ENCODE data around the gene MROH2B.
"Not testable (repeated sequence)": the region's sequence is repeated elsewhere in the genome, so short reads cannot be mapped to it uniquely, and the experiment has no call there.

The MROH2B gene

DNA sequence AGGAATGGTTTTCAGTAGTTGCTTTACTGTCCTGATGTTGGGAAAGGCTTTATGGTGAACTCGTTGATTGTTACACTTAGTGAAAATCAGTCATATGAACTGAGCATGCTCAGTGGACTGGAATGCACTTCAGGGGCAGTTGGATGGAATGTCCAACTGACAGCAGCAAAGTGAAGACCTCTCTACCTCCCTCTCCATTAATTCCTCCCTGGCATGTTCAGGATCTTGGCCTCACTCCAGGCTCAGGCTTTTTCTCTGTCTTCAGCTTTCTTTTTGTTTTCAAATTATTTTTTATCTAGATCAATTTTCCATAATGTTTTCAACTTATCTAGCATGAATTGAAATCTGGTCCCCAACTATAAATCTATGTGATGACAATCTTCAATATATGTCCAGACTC lies at the start of gene MROH2B:
TSS of gene MROH2B (minus strand) at position 101 of the 400 bp plus-strand sequence. CDS start 490 bp downstream, outside the sequence.
- no peak for DNase-seq

DNA sequence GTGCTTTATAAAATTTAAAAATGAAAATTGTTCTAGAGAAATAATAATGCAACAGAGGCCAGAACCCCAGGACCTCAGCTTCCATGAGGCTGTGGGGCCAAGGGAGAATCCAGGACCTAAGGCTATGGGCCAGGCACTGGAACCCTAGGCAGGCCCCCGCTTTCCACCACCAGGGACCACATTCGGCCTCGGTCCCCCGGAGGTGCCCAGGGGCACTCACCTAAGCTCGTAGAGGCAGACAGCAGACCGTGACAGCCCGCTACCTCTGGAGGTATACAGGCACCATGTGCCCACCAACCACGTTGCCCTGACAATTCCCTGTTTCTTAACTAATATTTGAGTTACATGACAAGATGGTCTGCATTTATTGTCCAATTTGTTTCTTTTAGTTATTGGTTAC lies 49.5 kb upstream of the MROH2B start:
- no peak for DNase-seq

DNA sequence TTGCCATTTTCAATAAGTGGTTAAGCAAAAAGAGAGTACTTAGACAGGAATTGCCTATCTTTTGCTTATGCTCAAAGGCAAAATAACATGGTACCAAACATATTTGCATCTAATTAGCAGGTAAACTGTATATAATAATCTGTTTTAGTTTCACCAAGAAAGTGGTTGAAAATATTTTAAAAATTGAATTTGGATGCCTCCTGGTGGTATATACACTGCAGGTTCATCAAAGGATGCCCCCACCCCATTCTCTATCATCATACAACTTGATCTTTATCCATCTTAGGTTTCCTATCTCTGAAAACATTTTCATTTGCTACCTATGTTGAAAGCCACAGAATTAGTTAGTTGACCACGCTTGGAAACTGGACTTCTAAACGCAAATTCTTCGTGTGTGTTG lies 47.0 kb upstream of the MROH2B start:
- no peak for DNase-seq

DNA sequence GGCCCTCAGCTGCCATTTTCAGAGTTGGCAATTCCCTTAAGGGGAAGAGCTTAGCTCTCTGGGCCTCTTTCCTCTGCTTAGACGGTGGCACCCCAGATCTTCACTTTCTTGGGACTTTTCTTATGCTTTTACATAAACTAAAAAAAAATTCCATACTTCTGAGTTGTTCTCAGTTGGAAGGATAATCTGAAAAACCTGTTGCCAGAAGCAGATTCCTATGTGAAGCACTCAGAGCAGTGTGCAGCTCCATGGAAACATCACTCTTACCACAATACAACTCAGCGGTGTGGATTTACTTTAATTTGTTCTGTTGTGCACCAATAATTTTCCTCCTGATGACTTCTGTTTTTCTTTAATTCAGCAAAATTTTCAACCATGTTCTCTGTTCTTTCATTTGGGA lies 44.1 kb upstream of the MROH2B start:
- DNase-seq, result no peak

DNA sequence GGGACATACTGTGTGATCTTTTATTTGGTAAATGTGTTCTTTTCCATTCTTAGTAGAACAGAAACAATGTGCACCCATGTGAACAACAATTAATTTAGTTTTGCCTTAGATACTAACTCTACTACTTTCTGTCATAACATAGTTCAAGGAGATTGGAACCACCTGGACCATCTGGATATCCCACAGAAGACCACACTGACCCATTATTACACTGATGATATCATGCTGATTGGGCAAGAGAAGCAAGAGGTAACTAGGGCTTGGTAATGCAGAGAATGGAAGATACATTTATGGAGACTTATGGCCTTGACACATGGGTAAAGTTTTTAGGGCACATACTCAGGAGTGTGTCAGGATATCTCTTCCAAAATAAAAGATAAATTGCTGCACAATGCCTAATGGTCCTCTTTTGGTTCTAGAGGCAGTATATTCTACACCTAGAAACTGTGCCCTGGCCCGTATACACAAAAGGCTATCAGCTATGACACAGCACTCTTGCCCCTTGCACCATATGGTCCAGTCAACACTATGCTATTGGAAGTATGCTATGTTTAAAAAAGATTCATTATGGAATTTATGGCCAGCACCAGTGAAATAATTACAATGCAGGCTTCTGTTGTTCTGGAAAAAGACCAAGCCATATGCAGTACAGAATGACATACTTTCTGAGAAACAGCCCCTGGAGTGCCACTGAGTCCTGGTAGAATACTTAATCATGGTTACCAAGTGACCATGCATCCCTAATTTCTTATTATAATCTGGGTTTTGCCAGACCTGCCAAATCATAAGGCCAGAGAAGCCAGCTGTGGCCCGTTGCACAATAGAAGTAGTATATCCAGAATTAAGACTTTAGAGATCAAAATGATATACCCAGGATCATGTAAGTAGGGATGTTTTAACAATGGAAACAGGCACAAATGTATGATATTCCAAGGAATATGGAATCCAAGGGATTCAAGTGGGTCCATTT lies 41.6 kb upstream of the MROH2B start:
- no peak for DNase-seq

DNA sequence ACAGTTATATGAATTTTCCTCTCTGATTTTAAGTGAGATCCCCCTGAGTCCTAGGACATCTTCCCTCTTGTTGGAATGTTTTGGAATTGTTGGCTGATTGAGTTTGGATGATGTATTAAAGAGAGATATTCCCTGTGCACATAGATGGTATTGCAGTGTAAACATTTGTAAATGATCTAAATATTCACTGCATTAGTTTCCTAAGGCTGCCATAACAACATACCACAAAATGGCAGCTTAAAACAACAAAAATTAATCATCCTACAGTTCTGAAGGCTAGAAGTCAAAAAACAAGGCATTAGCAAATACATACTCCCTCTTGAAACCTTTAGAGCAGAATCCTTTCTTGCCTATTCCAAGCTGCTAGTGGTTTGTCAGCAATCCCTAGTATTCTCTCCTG lies 38.0 kb upstream of the MROH2B start:
- DNase-seq, result no peak

DNA sequence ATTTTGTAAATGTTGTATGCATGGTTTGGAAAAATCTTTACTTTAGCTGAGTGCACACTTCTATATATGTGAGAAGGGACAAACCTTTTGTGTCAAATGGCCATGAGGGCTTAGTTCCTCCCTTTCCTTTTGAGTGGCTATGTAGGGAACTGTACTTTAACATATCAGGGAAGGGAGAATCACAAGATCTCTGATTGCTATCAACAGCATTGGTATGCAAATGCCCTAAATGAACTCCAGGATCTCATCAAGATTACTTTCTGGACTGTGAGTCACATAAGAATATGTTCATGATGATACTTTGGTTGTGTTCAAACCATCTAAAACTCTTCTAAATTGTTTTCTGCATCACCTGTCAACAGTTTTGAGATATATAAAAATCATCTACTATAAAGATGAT lies 31.2 kb upstream of the MROH2B start:
- DNase-seq, result no peak

DNA sequence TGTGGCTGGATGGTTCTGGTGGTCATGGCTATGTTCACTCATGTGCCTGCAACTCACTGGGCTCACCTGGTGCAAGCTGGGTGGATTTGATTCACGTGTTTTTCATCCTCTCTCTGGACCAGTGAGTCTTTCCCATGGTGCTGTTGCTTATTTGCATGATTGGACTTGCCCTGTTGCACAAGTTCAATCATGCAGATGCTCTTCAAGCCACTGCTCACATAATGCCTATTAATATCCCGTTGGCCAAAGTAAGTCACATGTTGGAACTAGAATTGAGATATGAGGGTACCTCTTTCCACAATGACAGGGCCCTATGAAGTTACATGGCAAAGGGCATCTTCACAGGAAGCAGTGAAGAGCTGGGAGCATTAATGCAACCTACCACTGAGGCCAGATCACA lies 26.5 kb upstream of the MROH2B start:
- no peak for DNase-seq

DNA sequence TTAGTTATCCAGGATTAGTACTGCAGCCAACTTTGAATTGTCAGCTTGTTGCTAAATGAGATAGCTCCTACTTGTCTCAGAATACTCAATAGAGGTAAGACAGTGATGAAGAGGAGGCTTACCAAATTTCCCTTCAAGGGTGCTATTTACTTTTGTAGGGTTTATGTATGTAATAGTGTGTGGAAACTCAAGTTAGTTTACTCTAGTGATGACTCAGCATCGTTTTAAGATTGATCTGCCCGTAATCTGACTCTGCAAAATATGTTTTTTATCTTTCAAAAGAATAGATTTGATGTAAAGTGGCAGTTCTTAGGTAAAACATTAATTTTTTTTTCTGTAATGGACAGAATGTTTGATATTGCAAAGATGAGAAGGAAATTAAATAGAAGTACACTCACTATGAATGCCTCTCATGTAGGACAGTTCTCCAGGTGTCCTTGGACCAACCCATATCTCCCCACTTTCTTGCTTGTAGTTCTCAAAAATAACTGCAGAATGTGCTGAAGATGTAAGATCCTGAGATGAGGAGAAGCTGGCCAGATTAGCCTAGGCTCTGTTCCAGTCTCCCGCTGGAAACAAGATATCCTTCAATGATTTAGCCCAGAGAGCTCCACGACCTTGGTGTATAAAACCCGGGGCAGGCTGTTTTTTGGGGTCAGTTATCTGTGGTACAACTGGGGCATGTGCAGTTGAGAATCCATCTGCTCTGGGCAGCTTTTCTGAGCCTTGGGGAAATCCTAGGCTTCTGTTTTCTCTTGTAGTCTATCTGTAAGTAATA lies 24.4 kb upstream of the MROH2B start:
- DNase-seq, result no peak

DNA sequence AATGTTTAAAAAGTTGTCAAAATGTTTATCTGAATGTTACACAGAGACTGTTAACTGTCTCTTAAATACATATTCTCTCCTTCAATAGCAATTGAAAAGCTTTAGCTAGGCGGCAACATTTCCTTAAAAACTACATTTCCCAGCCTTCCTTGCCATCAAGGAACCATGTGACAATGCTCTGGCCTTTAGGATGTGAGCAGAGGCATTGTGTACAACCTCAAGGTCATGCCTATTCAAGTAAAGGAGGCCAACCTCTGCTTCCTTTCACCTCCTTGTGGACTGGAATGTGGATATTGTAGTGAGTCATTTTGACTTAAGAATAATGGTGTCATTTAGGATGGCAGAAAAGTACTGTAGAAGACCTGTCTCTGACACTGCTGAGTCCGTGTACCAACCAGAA lies 23.7 kb upstream of the MROH2B start:
- DNase-seq, result no peak

DNA sequence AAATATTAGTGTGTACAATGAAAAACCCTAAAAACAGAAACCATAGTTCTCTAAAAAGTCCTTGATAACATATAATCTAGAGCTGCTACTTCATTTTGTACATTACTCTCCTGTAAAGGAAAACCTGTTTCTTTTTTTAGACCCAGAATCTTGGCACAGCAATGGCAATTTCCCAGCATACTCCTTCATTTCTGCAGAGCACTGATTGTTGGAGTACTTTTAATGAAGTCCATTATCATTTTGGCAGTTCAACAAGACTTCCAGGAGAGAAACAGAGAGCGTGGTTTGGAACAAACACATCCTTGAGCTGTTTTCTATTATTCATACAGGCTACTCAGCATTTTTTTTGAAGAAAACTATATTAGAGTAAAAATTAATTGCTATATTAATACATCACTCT lies 22.7 kb upstream of the MROH2B start:
- DNase-seq, result no peak

DNA sequence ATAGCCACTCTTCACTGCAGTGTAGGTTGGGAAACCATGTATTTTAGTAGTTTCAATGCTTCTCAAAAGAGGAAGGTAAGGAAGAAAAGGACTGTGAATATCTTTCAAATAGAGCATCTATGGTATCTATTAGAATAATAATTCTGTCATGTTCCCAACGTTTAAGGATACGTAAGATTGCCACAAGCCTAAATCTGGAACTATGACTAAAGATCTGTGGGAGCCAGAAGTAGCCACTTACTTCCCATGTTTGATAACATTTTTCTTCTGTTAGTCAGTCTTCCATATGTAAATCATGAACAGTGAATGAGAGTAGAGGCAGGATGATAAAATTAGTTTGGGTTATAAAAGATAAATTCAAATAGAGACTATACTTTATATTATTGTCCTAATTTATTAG lies 16.3 kb upstream of the MROH2B start:
- DNase-seq, result no peak

DNA sequence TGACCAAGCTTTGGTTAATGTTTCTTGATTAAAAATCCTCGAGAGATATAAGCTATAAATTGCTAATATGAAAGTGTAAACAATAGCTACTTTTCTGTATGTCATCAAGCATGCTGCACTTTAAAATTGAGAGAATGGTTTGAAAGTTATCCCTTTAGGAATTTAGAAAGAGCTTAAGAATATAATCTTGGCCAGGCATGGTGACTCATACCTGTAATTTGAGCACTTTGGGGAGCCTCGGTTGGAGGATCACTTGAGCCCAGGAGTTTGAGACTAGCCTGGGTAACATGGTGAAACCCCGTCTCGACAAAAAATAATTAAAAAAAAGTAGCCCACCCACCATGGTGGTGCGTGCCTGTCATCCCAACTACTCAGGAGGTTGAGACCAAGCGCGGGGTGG lies 12.2 kb upstream of the MROH2B start:
- DNase-seq, result no peak

DNA sequence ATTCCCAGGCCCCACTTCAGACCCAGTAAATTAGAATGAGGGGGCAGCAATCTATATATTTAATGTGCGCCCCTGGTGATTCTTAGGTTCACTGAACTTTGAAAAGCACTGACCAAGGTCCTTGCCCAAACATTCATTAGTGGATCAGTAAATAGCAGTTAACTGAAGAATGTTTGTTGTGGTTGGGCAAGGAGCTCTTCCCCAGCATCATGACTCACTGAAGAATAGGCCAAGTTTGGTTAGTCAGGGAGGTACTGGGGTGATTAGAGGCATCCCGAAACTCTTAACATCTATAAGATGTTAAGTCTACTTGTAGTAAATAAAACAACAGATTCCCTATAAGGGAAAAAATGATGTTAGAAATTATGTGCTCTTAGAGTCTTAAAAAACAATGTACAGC lies 833 bp upstream of the MROH2B start:
- DNase-seq, result no peak

DNA sequence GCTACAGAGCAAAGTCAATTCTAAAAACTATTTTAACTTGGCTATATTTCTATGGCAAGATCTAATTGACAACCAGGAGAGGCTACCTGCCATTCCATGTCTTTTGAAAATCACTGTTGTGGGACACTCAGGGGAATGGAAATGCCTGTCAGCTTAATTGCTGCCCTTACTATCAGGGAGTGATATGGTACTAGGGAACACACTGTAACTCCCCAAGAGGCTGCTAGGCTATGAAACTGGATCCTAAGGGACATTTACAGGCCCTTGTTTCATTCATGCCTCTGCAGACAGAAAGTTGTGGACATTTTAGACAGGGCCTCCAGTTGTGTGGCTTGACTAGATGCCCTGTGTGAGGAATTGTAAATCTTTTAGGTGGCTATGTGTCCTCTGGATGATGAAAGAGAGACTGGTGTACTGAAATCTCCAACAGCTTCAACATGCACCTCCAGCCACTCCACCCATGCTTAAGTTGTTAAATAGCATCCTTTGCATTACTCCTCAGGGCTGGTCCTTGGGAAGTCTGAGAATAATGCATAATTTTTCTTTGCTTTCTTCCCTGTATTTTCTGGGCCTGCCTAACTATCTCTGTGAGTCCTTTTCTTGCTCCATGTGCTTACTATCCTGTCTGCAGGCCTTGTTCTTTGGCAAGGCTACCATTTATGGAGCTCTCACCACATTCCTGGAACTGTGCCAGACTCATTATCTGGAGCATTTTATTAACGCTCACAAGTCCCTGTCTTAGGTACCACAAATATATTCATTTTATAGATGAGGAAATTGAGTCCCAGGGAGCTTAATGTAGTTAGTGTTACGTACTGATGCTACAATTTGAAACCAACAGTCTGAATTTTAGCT lies 3.2 kb downstream of the MROH2B start:
- peak; percentile 2 for DNase-seq

DNA sequence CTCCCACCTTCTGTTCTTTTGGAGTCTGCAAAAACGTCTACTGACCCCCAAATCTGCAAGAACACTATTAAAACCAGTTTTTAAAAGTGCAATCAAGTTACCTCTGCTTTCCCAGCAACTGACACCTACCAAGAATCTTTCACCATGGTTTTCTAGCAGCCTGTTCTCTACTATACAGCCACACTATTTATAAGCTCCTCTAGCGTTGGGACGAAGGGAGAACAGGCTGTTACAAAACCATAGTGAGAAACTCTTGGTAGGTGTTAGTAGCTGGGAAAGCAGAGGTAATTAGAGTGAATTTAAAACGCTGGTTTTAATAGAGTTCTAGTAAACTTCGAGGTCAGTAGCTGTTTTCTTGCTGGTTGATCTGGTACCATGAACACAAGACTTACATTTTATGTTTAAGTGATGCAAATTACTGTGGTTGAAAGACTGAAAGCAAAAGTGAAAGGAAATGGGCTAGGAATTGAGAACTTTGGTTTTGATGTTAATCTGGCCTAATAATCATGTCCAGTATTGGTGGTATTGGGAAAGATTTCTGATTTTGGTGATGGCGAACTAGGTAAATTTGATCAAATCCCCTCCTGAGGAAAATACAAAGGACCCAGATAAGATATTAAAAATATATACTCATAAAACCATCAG lies 5.3 kb downstream of the MROH2B start:
- DNase-seq, result no peak

DNA sequence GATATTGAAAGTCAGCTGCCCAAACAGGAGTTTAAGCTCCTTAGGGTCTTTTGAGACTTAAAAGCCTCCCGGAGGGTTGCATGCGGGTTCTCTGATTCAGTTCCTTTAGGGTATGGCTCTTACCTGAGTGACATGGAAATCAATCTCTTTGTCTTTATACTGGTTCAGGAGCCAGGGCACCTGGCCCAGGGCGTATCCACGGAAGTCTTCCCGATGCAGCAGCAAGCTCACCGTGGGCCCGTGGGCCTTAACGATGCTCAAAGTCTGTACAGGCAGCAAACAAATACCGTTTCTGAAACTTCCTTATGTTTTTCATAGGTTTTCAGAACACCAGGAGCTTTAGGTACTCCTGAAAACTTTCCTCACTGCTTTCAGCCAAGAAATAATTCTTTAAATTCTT lies 13.2 kb downstream of the MROH2B start:
- DNase-seq, result no peak

DNA sequence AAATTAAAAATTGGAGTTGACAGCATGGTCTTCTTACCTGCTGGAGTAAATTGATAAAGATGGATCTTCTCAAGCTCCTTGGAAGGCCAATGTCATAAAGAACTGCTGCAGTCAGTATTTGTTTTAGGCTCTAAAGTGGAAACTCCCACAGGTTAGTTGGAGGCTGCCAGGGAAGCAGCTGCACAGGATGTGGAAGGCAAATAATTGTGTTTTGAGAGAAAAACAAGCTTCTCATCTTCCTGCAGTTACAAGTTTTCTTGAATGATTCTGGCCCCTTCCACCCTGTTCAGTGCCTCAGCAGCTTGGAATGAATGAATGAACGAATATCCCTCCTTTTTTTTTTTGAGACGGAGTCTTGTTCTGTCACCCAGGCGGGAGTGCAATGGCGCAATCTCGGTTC lies 13.9 kb downstream of the MROH2B start:
- DNase-seq, result no peak

DNA sequence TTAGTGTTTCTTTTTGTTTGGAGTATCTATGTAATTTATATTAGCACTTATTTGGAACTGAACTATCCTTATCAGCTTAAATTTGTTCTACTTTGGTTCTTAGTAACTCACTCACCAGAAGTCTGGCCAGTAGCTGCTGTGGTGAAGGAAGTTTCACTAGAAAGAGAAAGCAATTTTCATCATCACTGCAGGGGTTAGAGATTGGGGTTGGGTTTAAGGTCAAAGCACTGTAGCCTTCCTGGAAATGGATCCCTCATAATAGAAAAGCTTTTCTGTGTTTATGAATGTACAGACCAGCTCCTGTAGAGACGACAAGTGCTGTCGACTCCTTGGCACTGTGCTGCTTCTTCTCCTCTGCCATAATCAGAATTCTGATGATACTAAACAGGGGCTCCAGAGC lies 22.2 kb downstream of the MROH2B start:
- no peak for DNase-seq

DNA sequence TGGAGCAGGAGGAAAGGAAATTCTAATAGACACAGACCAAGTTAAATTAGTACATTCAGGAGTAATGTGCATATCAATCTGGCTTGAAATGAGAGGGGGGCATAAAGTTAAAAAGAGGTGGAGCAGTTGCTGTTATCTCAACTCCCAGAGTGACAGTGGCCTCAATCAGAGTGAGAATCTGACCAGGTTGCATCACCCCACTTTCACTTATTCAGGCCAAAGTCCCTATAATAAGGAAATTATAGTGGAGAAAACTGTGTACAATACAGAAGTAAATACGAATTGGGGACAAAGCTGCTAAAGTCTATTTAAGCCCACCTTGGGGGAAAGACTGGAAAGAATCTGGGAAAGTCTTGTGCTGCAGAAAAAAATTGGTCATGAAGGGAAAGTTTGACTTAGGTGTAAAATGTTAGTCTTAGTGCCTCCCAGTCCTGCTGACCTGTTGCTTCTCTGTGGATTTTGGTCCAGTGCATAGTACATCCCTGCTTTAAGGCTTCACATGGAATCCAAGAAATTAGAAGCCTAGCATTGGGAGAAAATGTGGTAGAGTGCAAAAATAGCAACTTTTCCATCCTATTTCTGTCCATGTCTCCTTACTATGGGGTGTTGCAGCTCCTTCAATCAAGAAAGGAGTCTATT lies 27.9 kb downstream of the MROH2B start:
- DNase-seq, result no peak

DNA sequence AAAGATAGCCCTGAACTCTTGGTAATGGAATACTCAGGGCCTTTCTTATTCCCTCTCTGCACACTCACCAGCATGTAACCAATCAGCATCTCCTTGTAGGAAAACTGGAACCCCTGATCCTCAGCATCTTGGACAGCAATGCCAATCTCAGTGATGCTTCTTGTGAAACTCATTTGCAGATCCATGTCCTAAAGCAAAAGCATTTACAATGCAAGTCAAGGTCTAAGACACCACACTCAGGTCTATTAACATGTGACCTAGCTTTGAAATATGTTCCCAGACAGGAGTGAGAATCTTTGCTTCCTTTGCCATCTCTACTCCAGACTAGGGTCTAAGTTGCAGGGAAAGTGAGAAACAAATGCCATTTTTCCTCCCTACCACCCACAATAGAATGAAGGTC lies 38.2 kb downstream of the MROH2B start:
- no peak for DNase-seq

DNA sequence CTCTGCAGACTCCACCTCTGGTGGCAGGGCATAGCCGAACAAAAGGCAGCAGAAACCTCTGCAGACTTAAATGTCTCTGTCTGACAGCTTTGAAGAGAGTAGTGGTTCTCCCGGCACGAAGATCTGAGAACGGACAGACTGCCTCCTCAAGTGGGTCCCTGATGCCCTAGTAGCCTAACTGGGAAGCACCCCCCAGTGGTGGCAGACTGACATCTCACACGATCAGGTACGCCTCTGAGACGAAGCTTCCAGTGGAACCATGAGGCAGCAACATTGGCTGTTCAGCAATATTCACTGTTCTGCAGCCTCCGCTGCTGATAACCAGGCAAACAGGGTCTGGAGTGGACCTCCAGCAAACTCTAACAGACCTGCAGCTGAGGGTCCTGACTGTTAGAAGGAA lies 48.5 kb downstream of the MROH2B start:
- DNase-seq, result not testable (repeated sequence)
